Measurements from ENCODE around the gene ASCL5. TPM values are rescaled to one million over a fixed set of nuclear protein-coding genes. Genes with fewer than 3 reads are reported as not detected.

Gene ASCL5
- total RNA-seq, 2 experiments from 2014 or later, result not detected

GRCh38 chr1:201088901-201089525 lies 38.0 kb downstream of the ASCL5 start:
- ATAC-seq (no peak), DNase-seq (no peak)
- ChIA-PET CTCF (no interaction called here), POLR2A (no interaction called here)
- H3K4me1 Mint-ChIP-seq (ENCODE audit: low read depth), result no peaks in the 10 kb centered on the region
- H3K9me3 Mint-ChIP-seq (ENCODE audit: insufficient read depth), result no peaks in the 10 kb centered on the region
- H3K27ac Mint-ChIP-seq, result no peak overlapping the region
- H3K27me3 Mint-ChIP-seq (ENCODE audit: low read depth), result peaks cover 3% of the 10 kb centered on the region
- no peak overlapping the region for H3K4me3 Mint-ChIP-seq
- no peaks in the 10 kb centered on the region for H3K36me3 Mint-ChIP-seq (ENCODE audit: low read depth)

- Mint-ChIP-seq H3K27ac (no peak overlapping the region), H3K27me3 (ENCODE audit: low read depth) (peaks cover 3% of the 10 kb centered on the region), H3K4me3 (no peak overlapping the region), H3K4me1 (ENCODE audit: low read depth) (no peaks in the 10 kb centered on the region), H3K36me3 (ENCODE audit: low read depth) (no peaks in the 10 kb centered on the region), H3K9me3 (ENCODE audit: insufficient read depth) (no peaks in the 10 kb centered on the region)
- ATAC-seq (no peak), DNase-seq (no peak)
- POLR2A ChIA-PET, result no interaction called here
- CTCF ChIA-PET, result no interaction called here
Measured at GRCh38 chr1:201088395-201088794, 38.6 kb downstream of the ASCL5 start.

- Mint-ChIP-seq H3K36me3 (ENCODE audit: low read depth) (no peaks in the 10 kb centered on the region), H3K9me3 (ENCODE audit: insufficient read depth) (no peaks in the 10 kb centered on the region), H3K27ac (no peak overlapping the region), H3K4me1 (ENCODE audit: low read depth) (no peaks in the 10 kb centered on the region), H3K4me3 (no peak overlapping the region), H3K27me3 (ENCODE audit: low read depth) (peaks cover 5% of the 10 kb centered on the region)
- ATAC-seq, result peak; percentile 82
- DNase-seq, result peak; percentile 47
- ChIA-PET CTCF (interaction anchor here (0.8 to 2.4 kb wide), 8 partner anchors 10 to 115 kb away, joined by 3 to 22 read pairs (median 4); no protein-coding TSS in a partner anchor), POLR2A (no interaction called here)
Measured at GRCh38 chr1:201085902-201086735, 40.9 kb downstream of the ASCL5 start.

GRCh38 chr1:201084295-201084694 lies 42.7 kb downstream of the ASCL5 start:
- no peaks in the 10 kb centered on the region for H3K4me1 Mint-ChIP-seq (ENCODE audit: low read depth)
- POLR2A ChIA-PET, result no interaction called here
- H3K27me3 Mint-ChIP-seq (ENCODE audit: low read depth), result peaks cover 7% of the 10 kb centered on the region
- H3K4me3 Mint-ChIP-seq, result no peak overlapping the region
- H3K27ac Mint-ChIP-seq, result no peak overlapping the region
- H3K36me3 Mint-ChIP-seq (ENCODE audit: low read depth), result no peaks in the 10 kb centered on the region
- H3K9me3 Mint-ChIP-seq (ENCODE audit: insufficient read depth), result no peaks in the 10 kb centered on the region
- DNase-seq (no peak), ATAC-seq (no peak)
- CTCF ChIA-PET, result interaction anchor here (0.9 to 2.0 kb wide), 3 partner anchors 30 to 64 kb away, joined by 3 to 6 read pairs (median 3); no protein-coding TSS in a partner anchor

- DNase-seq (no peak), ATAC-seq (no peak)
- ChIA-PET POLR2A (no interaction called here), CTCF (interaction anchor here (0.9 to 2.0 kb wide), 2 partner anchors 31 to 63 kb away, joined by 3 to 6 read pairs; no protein-coding TSS in a partner anchor)
- no peaks in the 10 kb centered on the region for H3K4me1 Mint-ChIP-seq (ENCODE audit: low read depth)
- peaks cover 7% of the 10 kb centered on the region for H3K27me3 Mint-ChIP-seq (ENCODE audit: low read depth)
- H3K4me3 Mint-ChIP-seq, result no peak overlapping the region
- H3K9me3 Mint-ChIP-seq (ENCODE audit: insufficient read depth), result no peaks in the 10 kb centered on the region
- H3K27ac Mint-ChIP-seq, result no peak overlapping the region
- no peaks in the 10 kb centered on the region for H3K36me3 Mint-ChIP-seq (ENCODE audit: low read depth)
Measured at GRCh38 chr1:201083741-201084140, 43.2 kb downstream of the ASCL5 start.

- H3K27me3 Mint-ChIP-seq (ENCODE audit: low read depth), result peaks cover 7% of the 10 kb centered on the region
- DNase-seq, result no peak
- CTCF ChIA-PET, result interaction anchor here (0.7 to 1.3 kb wide), 6 partner anchors 10 to 291 kb away, joined by 3 to 5 read pairs (median 4); no protein-coding TSS in a partner anchor
- no peaks in the 10 kb centered on the region for H3K4me1 Mint-ChIP-seq (ENCODE audit: low read depth)
- no peaks in the 10 kb centered on the region for H3K9me3 Mint-ChIP-seq (ENCODE audit: insufficient read depth)
- H3K4me3 Mint-ChIP-seq, result no peak overlapping the region
- H3K27ac Mint-ChIP-seq, result no peak overlapping the region
- POLR2A ChIA-PET, result no interaction called here
- H3K36me3 Mint-ChIP-seq (ENCODE audit: low read depth), result no peaks in the 10 kb centered on the region
- no peak for ATAC-seq
Measured at GRCh38 chr1:201080135-201080534, 46.8 kb downstream of the ASCL5 start.

GRCh38 chr1:201077736-201078135 lies 49.2 kb downstream of the ASCL5 start:
- ATAC-seq (no peak), DNase-seq (no peak)
- POLR2A ChIA-PET, result no interaction called here
- H3K9me3 Mint-ChIP-seq (ENCODE audit: insufficient read depth), result no peaks in the 10 kb centered on the region
- no peak overlapping the region for H3K27ac Mint-ChIP-seq
- no peak overlapping the region for H3K4me3 Mint-ChIP-seq
- peaks cover 7% of the 10 kb centered on the region for H3K27me3 Mint-ChIP-seq (ENCODE audit: low read depth)
- no peaks in the 10 kb centered on the region for H3K36me3 Mint-ChIP-seq (ENCODE audit: low read depth)
- H3K4me1 Mint-ChIP-seq (ENCODE audit: low read depth), result no peaks in the 10 kb centered on the region
- CTCF ChIA-PET, result no interaction called here

- ATAC-seq (no peak), DNase-seq (no peak)
- no peaks in the 10 kb centered on the region for H3K4me1 Mint-ChIP-seq (ENCODE audit: low read depth)
- no peaks in the 10 kb centered on the region for H3K36me3 Mint-ChIP-seq (ENCODE audit: low read depth)
- no peak overlapping the region for H3K4me3 Mint-ChIP-seq
- CTCF ChIA-PET, result no interaction called here
- POLR2A ChIA-PET, result no interaction called here
- no peak overlapping the region for H3K27ac Mint-ChIP-seq
- no peaks in the 10 kb centered on the region for H3K9me3 Mint-ChIP-seq (ENCODE audit: insufficient read depth)
- peaks cover 6% of the 10 kb centered on the region for H3K27me3 Mint-ChIP-seq (ENCODE audit: low read depth)
Measured at GRCh38 chr1:201077116-201077515, 49.9 kb downstream of the ASCL5 start.

- H3K4me1 Mint-ChIP-seq (ENCODE audit: low read depth), result peaks cover 4% of the 10 kb centered on the region
- H3K9me3 Mint-ChIP-seq (ENCODE audit: insufficient read depth), result no peaks in the 10 kb centered on the region
- CTCF ChIA-PET, result interaction anchor here (1.1 kb wide), 1 partner anchor 104 kb away, joined by 4 read pairs; no protein-coding TSS in a partner anchor
- peaks cover 7% of the 10 kb centered on the region for H3K27me3 Mint-ChIP-seq (ENCODE audit: low read depth)
- DNase-seq (no peak), ATAC-seq (no peak)
- POLR2A ChIA-PET, result no interaction called here
- H3K4me3 Mint-ChIP-seq, result no peak overlapping the region
- no peak overlapping the region for H3K27ac Mint-ChIP-seq
- H3K36me3 Mint-ChIP-seq (ENCODE audit: low read depth), result no peaks in the 10 kb centered on the region
Measured at GRCh38 chr1:201076092-201076491, 50.9 kb downstream of the ASCL5 start.

GRCh38 chr1:201074018-201074417 lies 53.0 kb downstream of the ASCL5 start:
- H3K27me3 Mint-ChIP-seq (ENCODE audit: low read depth), result peaks cover 6% of the 10 kb centered on the region
- H3K27ac Mint-ChIP-seq, result no peak overlapping the region
- no peak overlapping the region for H3K4me3 Mint-ChIP-seq
- ATAC-seq, result no peak
- peaks cover 4% of the 10 kb centered on the region for H3K4me1 Mint-ChIP-seq (ENCODE audit: low read depth)
- H3K9me3 Mint-ChIP-seq (ENCODE audit: insufficient read depth), result no peaks in the 10 kb centered on the region
- ChIA-PET POLR2A (no interaction called here), CTCF (no interaction called here)
- no peak for DNase-seq
- H3K36me3 Mint-ChIP-seq (ENCODE audit: low read depth), result no peaks in the 10 kb centered on the region

- Mint-ChIP-seq H3K27ac (no peak overlapping the region), H3K9me3 (ENCODE audit: insufficient read depth) (no peaks in the 10 kb centered on the region), H3K27me3 (ENCODE audit: low read depth) (peaks cover 6% of the 10 kb centered on the region), H3K36me3 (ENCODE audit: low read depth) (no peaks in the 10 kb centered on the region), H3K4me1 (ENCODE audit: low read depth) (peaks cover 4% of the 10 kb centered on the region), H3K4me3 (no peak overlapping the region)
- DNase-seq (no peak), ATAC-seq (no peak)
- POLR2A ChIA-PET, result no interaction called here
- CTCF ChIA-PET, result no interaction called here
Measured at GRCh38 chr1:201072922-201073321, 54.1 kb downstream of the ASCL5 start.

GRCh38 chr1:201072149-201072548 lies 54.8 kb downstream of the ASCL5 start:
- ATAC-seq (no peak), DNase-seq (no peak)
- H3K36me3 Mint-ChIP-seq (ENCODE audit: low read depth), result no peaks in the 10 kb centered on the region
- no peak overlapping the region for H3K4me3 Mint-ChIP-seq
- POLR2A ChIA-PET, result no interaction called here
- H3K4me1 Mint-ChIP-seq (ENCODE audit: low read depth), result peaks cover 4% of the 10 kb centered on the region
- no peak overlapping the region for H3K27ac Mint-ChIP-seq
- no peaks in the 10 kb centered on the region for H3K9me3 Mint-ChIP-seq (ENCODE audit: insufficient read depth)
- peaks cover 9% of the 10 kb centered on the region for H3K27me3 Mint-ChIP-seq (ENCODE audit: low read depth)
- CTCF ChIA-PET, result no interaction called here
